GM12878 (cell line): ENCODE measurements around the gene ITPKB. TPM values are rescaled to one million over a fixed set of nuclear protein-coding genes. Genes with fewer than 3 reads are reported as not detected.
A peak's percentile ranks its signal among the peaks of the same experiment; 100 is the strongest.

Experiments used
- ATAC-seq: fragments of 200-7000 bp; cut with Tn5 transposase; 3 replicates; pipeline ENCODE4 v1.9.1; 2020; ENCODE audit warnings: mild to moderate bottlenecking, moderate library complexity
- BruUV-seq: library from RNA; stranded (reverse); fragments of 400-500 nt; replicated peaks from 2 replicates; lab custom pipeline; 2021; lab: Mats Ljungman, UMichigan
- CTCF ChIA-PET: fragments of 300-600 bp; sonication (Branson Sonifier 250); formaldehyde crosslinking; extraction: SDS; loops from one replicate; lab custom pipeline; 2021; ENCODE audit warnings: inconsistent platforms; lab: Yijun Ruan, JAX
- POLR2A ChIA-PET: fragments of 350-600 bp; formaldehyde crosslinking; extraction: SDS; loops from one replicate; lab custom pipeline; 2021; ENCODE audit warnings: inconsistent platforms; lab: Charles Lee
- RAD21 ChIA-PET: fragments of 300-600 bp; sonication (Branson Sonifier 250); formaldehyde crosslinking; loops from one replicate; lab custom pipeline; 2023; ENCODE audit warnings: antibody characterized with exemption; ENCODE audit not compliant: unreplicated experiment; lab: Charles Lee
- SMC1A ChIA-PET: fragments of 300-600 bp; sonication (Branson Sonifier 250); formaldehyde crosslinking; loops from one replicate; lab custom pipeline; 2023; ENCODE audit not compliant: unreplicated experiment, uncharacterized antibody; lab: Charles Lee
- DNase-seq: peaks from one replicate; pipeline ENCODE4 v3.0.0-alpha.2; 2011; ENCODE audit warnings: low read depth, low spot score
- FAIRE-seq: peaks from 3 replicates; lab custom pipeline; 2011; peaks lifted over from hg19 to GRCh38; lab: Jason Lieb, UNC
- H2AFZ ChIP-seq: 2 replicates; pipeline ENCODE4 v1.6.0; 2011; ENCODE audit warnings: low read depth, low read length, control low read depth; ENCODE audit not compliant: control insufficient read depth
- H3K27ac ChIP-seq: 2 replicates; pipeline ENCODE4 v1.5.1; 2011; ENCODE audit warnings: control low read depth; ENCODE audit not compliant: control insufficient read depth, insufficient read depth
- H3K27me3 ChIP-seq, 2 experiments: replicated peaks in 1 of 2; 2 replicates each; pipeline versions ENCODE4 v1.6.0 to v1.6.1; 2011; ENCODE audit warnings: low read length in 1 of 2; ENCODE audit not compliant: control insufficient read depth in 2 of 2, insufficient read depth in 2 of 2
- H3K36me3 ChIP-seq, 2 experiments: 2 replicates each; pipeline ENCODE4 v1.5.1; 2011; ENCODE audit warnings: low read length in 1 of 2; ENCODE audit not compliant: control insufficient read depth in 2 of 2, insufficient read depth in 2 of 2
- H3K4me1 ChIP-seq: 2 replicates; pipeline ENCODE4 v1.6.1; 2011; ENCODE audit warnings: mild to moderate bottlenecking, low read length, moderate library complexity, mixed read lengths; ENCODE audit not compliant: control insufficient read depth, insufficient read depth
- H3K4me2 ChIP-seq: 2 replicates; pipeline ENCODE4 v1.6.0; 2011; ENCODE audit warnings: control low read depth; ENCODE audit not compliant: control insufficient read depth, insufficient read depth
- H3K4me3 ChIP-seq: fragments of 200-600 bp; sonication (generic); 2 replicates; pipeline ENCODE4 v1.5.1; 2016
- H3K79me2 ChIP-seq: 2 replicates; pipeline ENCODE4 v1.6.0; 2011; ENCODE audit warnings: low read length; ENCODE audit not compliant: control insufficient read depth, insufficient read depth
- H3K9ac ChIP-seq: 2 replicates; pipeline ENCODE4 v1.8.0; 2011; ENCODE audit warnings: low read length, control low read depth, mixed read lengths; ENCODE audit not compliant: control insufficient read depth, insufficient read depth
- H3K9me3 ChIP-seq: replicated peaks from 3 replicates; pipeline ENCODE4 v1.5.1; 2011; ENCODE audit warnings: mild to moderate bottlenecking, low read length; ENCODE audit not compliant: control insufficient read depth, insufficient read depth
- H4K20me1 ChIP-seq: 2 replicates; pipeline ENCODE4 v1.6.0; 2011; ENCODE audit not compliant: control insufficient read depth, insufficient read depth
- IKZF2 ChIP-seq, 2 experiments: fragments of 450-650 bp; IDR thresholded peaks; 2 replicates each; pipeline ENCODE4 v1.6.1; 2017; ENCODE audit warnings: mild to moderate bottlenecking in 2 of 2, moderate library complexity in 2 of 2
- JUND ChIP-seq: IDR thresholded peaks from 2 replicates; pipeline ENCODE4 v1.6.1; 2012; ENCODE audit warnings: low read depth, mild to moderate bottlenecking, low read length, improper control_type of control experiment, moderate library complexity
- POU2F2 ChIP-seq: IDR thresholded peaks from 3 replicates; pipeline ENCODE4 v1.6.1; 2011; ENCODE audit warnings: low read depth, mild to moderate bottlenecking, low read length, borderline replicate concordance
- WGBS: methylation state at CpG from one replicate; pipeline ENCODE4 v1.1.6; 2016; ENCODE audit warnings: low lambda C conversion rate; ENCODE audit not compliant: insufficient replicate concordance, insufficient coverage; ENCODE audit errors: missing lambda C conversion rate; 5-methylcytosine and 5-hydroxymethylcytosine counted together
- in situ Hi-C: fragments of 300-500 bp; cut with MboI; formaldehyde crosslinking; loops from 9 replicates; pipeline ENCODE4 v1.14.3; 2018; ENCODE audit warnings: mixed read lengths
- intact Hi-C: fragments of 100-400 bp; cut with micrococcal nuclease; formaldehyde crosslinking; loops from one replicate; pipeline ENCODE4 v1.14.2; 2022; ENCODE audit not compliant: unreplicated experiment
- polyA plus RNA-seq, 11 experiments: library from polyadenylated mRNA; depleted of rRNA in 4 of 11; unstranded in 6 of 11; stranded (reverse) in 5 of 11; fragments of >200 nt; fragmentation: Nextera tagmentation in 4 of 11; fragmentation: Illumina TruSeq in 1 of 11; extraction: Ambion mirVana in 4 of 11; extraction: Trizol in 1 of 11; gene quantifications; 1 replicate in 1 of 11; 2 replicates in 10 of 11; pipeline versions ENCODE4 v1.2.1 to v1.2.3, GENCODE V29; 2011 to 2016; ENCODE audit warnings: inconsistent platforms in 2 of 11, missing spikeins in 2 of 11, low read depth in 1 of 11
- total RNA-seq, 4 experiments: library from RNA; depleted of rRNA in 3 of 4; stranded (reverse); fragments of >200 nt in 3 of 4; fragmentation: Illumina TruSeq in 1 of 4; extraction: Trizol in 1 of 4; gene quantifications; 2 replicates each; pipeline versions ENCODE4 v1.2.1 to v1.2.3, GENCODE V29; 2013 to 2021
- TF ChIP-seq, protein P1 (sequence below): fragments of 450-650 bp; IDR thresholded peaks from 2 replicates; pipeline ENCODE4 v1.6.1; 2014; ENCODE audit warnings: mild to moderate bottlenecking

Gene ITPKB
- total and polyA plus RNA-seq, 10 of the 15 experiments (the other 5 are each of a cell fraction or from before 2014, with no cell fraction given), result 1.3 to 38.7 (median 12.9) TPM

DNA sequence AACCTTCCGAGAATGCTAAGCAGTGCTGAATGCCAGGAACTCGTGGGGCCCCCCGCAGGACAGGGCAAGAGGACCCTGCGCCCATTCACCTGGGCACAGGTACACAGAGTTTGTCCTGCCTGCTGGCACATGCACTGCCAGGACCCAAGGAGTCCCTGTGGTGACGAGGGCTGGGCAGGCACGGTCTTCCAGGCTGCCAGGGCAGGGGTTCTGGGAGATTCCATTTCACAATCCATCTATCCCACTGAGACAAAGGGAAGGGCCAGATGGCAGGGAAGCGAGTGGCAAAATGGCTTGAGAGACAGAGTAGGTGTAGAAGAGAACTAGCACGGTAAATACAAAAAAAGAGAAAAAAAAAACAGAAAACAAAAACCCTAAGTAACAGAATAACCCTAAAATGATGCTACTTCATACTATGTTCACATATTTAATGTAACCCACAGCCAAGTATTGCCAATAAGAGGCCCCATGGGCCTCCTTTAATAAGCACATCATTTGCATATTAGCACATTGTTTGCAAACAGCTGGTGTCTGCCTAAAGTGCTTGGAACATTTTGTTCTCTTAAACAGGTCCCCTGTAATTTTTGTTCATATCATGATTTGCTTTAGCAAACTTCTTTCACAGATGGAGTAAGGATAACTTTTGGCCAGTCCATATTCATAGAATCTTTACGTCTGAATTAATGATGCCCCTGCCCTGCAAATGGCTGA is 106.8 kb downstream of the ITPKB start:
- no peak overlapping the region for H2AFZ ChIP-seq
- no peak overlapping the region for H3K9ac ChIP-seq
- H3K9me3 ChIP-seq, result no peaks in the 10 kb centered on the region
- peaks cover 9 to 15% of the 10 kb centered on the region in 2 experiments for H3K36me3 ChIP-seq
- peaks cover 23% of the 10 kb centered on the region for H3K4me1 ChIP-seq
- H3K4me3 ChIP-seq, result no peak overlapping the region
- in situ Hi-C loops (loop anchor here (5.0 kb wide), 1 partner anchor 195 kb away; no protein-coding TSS in a partner anchor), intact Hi-C loops (no loop called here)
- no peaks in the 10 kb centered on the region for H3K27me3 ChIP-seq
- ChIA-PET POLR2A (interaction anchor here (0.6 to 2.0 kb wide), 6 partner anchors 11 to 815 kb away, joined by 3 to 12 read pairs (median 5); partner anchors contain the start of gene ITPKB), RAD21 (interaction anchor here (1.1 to 4.9 kb wide), 11 partner anchors 12 to 432 kb away, joined by 3 to 42 read pairs (median 5); partner anchors contain the start of gene ITPKB), SMC1A (interaction anchor here (0.8 to 4.4 kb wide), 15 partner anchors 10 to 250 kb away, joined by 3 to 86 read pairs (median 5); partner anchors contain the start of gene STUM), CTCF (interaction anchor here (0.8 to 6.9 kb wide), 17 partner anchors 10 to 910 kb away, joined by 3 to 112 read pairs (median 7); partner anchors contain the start of gene COQ8A)
- no TSS peak for BruUV-seq
- no peaks in the 10 kb centered on the region for H4K20me1 ChIP-seq
- no peaks in the 10 kb centered on the region for H3K79me2 ChIP-seq
- peak; percentile 57 for FAIRE-seq
- TF ChIP-seq POU2F2 (peak; percentile 74; the same call in 1 of the 3 replicates), JUND (no peak), IKZF2 (IDR thresholded peaks at IDR 0.05) (no peak)
- TF ChIP-seq, protein P1, sequence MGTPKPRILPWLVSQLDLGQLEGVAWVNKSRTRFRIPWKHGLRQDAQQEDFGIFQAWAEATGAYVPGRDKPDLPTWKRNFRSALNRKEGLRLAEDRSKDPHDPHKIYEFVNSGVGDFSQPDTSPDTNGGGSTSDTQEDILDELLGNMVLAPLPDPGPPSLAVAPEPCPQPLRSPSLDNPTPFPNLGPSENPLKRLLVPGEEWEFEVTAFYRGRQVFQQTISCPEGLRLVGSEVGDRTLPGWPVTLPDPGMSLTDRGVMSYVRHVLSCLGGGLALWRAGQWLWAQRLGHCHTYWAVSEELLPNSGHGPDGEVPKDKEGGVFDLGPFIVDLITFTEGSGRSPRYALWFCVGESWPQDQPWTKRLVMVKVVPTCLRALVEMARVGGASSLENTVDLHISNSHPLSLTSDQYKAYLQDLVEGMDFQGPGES, result no peak
- H3K4me2 ChIP-seq, result no peak overlapping the region
- 83% methylated on average over 9 of the region's 9 CpGs for WGBS
- no peak for DNase-seq
- no peak overlapping the region for H3K27ac ChIP-seq
- ATAC-seq, result no peak
